HepG2 (cell line): ENCODE data around the gene ANKRD12. TPM values are rescaled to one million over a fixed set of nuclear protein-coding genes. Genes with fewer than 3 reads are reported as not detected.

Source experiments
- CENPX ChIP-seq: sonication (generic); formaldehyde crosslinking; IDR thresholded peaks from 2 replicates; pipeline ENCODE4 v1.9.0; 2021; ENCODE audit warnings: mild to moderate bottlenecking, missing genetic modification reagents, moderate library complexity
- DR1 ChIP-seq: sonication (generic); formaldehyde crosslinking; IDR thresholded peaks from 2 replicates; pipeline ENCODE4 v1.8.0; 2021; ENCODE audit warnings: mild to moderate bottlenecking, missing genetic modification reagents, inconsistent platforms
- FOXA1 ChIP-seq, 2 experiments: fragments of 450-650 bp in 1 of 2; sonication (generic) in 1 of 2; formaldehyde crosslinking in 1 of 2; IDR thresholded peaks; 2 replicates each; pipeline versions ENCODE4 v1.4.0 to v1.6.1; 2016 to 2020; ENCODE audit warnings: missing genetic modification reagents in 1 of 2
- FOXC1 ChIP-seq: sonication (generic); formaldehyde crosslinking; IDR thresholded peaks from 2 replicates; pipeline ENCODE4 v1.8.0; 2022; ENCODE audit warnings: mild to moderate bottlenecking, missing genetic modification reagents, borderline replicate concordance
- HBP1 ChIP-seq: IDR thresholded peaks from 2 replicates; pipeline ENCODE4 v1.6.1; 2016; ENCODE audit warnings: low read depth, control low read depth
- KIAA2018 ChIP-seq: sonication (generic); formaldehyde crosslinking; IDR thresholded peaks from 2 replicates; pipeline ENCODE4 v1.5.0; 2020; ENCODE audit warnings: mild to moderate bottlenecking, missing genetic modification reagents, borderline replicate concordance
- NR2C2 ChIP-seq: sonication (generic); formaldehyde crosslinking; IDR thresholded peaks from 2 replicates; pipeline ENCODE4 v1.4.0; 2020; ENCODE audit warnings: missing genetic modification reagents, mild to moderate bottlenecking, moderate library complexity, borderline replicate concordance
- PHF21A ChIP-seq: sonication (generic); formaldehyde crosslinking; IDR thresholded peaks from 2 replicates; pipeline ENCODE4 v1.5.0; 2020; ENCODE audit warnings: mild to moderate bottlenecking, missing genetic modification reagents
- RFX1 ChIP-seq: fragments of 450-650 bp; IDR thresholded peaks from 2 replicates; pipeline ENCODE4 v1.6.1; 2017
- RORA ChIP-seq: sonication (generic); formaldehyde crosslinking; IDR thresholded peaks from 2 replicates; pipeline ENCODE4 v1.5.0; 2020; ENCODE audit warnings: mild to moderate bottlenecking, missing genetic modification reagents, moderate library complexity
- SRSF4 ChIP-seq: fragments of 200-400 bp; formaldehyde crosslinking; IDR thresholded peaks from one replicate; pipeline ENCODE4 v1.6.1; 2018; ENCODE audit warnings: mild to moderate bottlenecking, low read depth, low read length, moderate library complexity; ENCODE audit not compliant: poor library complexity, severe bottlenecking
- ZNF768 ChIP-seq: sonication (generic); formaldehyde crosslinking; IDR thresholded peaks from 2 replicates; pipeline ENCODE4 v1.4.0; 2020; ENCODE audit warnings: missing genetic modification reagents
- polyA plus RNA-seq, 8 experiments: library from polyadenylated mRNA; depleted of rRNA in 3 of 8; stranded (reverse) in 7 of 8; unstranded in 1 of 8; fragments of >200 nt; fragmentation: Illumina TruSeq in 4 of 8; extraction: Trizol in 4 of 8; gene quantifications; 2 replicates each; pipeline versions ENCODE4 v1.2.1 to v1.2.3, GENCODE V29; 2011 to 2016; ENCODE audit warnings: low read depth in 4 of 8, missing spikeins in 1 of 8, mixed read lengths in 1 of 8; ENCODE audit not compliant: insufficient read depth in 1 of 8
- total RNA-seq, 5 experiments: library from RNA; depleted of rRNA; stranded (reverse); fragments of >200 nt; fragmentation: Illumina TruSeq; extraction: Trizol; gene quantifications; 2 replicates each; pipeline ENCODE4 v1.2.3, GENCODE V29; 2016; ENCODE audit warnings: low read depth in 1 of 5
- TF ChIP-seq, protein P1 (sequence below): IDR thresholded peaks from 2 replicates; pipeline ENCODE4 v1.6.1; 2016; ENCODE audit warnings: mild to moderate bottlenecking
- TF ChIP-seq, protein P2 (sequence below): sonication (generic); formaldehyde crosslinking; conservative IDR thresholded peaks from 2 replicates; pipeline ENCODE4 v1.8.0; 2022; ENCODE audit warnings: missing genetic modification reagents

Gene ANKRD12
- total and polyA plus RNA-seq, 2 of the 13 experiments (the other 11 are each of a cell fraction or from before 2014, with no cell fraction given): 6.0 to 23.2 TPM

- TF ChIP-seq, protein P1, sequence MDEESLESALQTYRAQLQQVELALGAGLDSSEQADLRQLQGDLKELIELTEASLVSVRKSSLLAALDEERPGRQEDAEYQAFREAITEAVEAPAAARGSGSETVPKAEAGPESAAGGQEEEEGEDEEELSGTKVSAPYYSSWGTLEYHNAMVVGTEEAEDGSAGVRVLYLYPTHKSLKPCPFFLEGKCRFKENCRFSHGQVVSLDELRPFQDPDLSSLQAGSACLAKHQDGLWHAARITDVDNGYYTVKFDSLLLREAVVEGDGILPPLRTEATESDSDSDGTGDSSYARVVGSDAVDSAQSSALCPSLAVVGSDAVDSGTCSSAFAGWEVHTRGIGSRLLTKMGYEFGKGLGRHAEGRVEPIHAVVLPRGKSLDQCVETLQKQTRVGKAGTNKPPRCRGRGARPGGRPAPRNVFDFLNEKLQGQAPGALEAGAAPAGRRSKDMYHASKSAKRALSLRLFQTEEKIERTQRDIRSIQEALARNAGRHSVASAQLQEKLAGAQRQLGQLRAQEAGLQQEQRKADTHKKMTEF (CRISPR knock-in tag): peak; percentile 41; the same call in 1 of the 2 replicates
- TF ChIP-seq RORA (CRISPR knock-in tag) (no peak), NR2C2 (CRISPR knock-in tag) (peak; percentile 67; the same call in 1 of the 2 replicates), FOXC1 (no peak), CENPX (CRISPR knock-in tag) (no peak), ZNF768 (CRISPR knock-in tag) (no peak), HBP1 (CRISPR knock-in tag) (no peak), FOXA1 (IDR thresholded peaks at IDR 0.05) (peak; percentile 67), FOXA1 (CRISPR knock-in tag; IDR thresholded peaks at IDR 0.05) (peak; percentile 82), RFX1 (peak; percentile 5; the same call in 1 of the 2 replicates), SRSF4 (no peak), PHF21A (CRISPR knock-in tag) (no peak), KIAA2018 (CRISPR knock-in tag) (no peak), DR1 (CRISPR knock-in tag) (no peak)
- TF ChIP-seq, protein P2, sequence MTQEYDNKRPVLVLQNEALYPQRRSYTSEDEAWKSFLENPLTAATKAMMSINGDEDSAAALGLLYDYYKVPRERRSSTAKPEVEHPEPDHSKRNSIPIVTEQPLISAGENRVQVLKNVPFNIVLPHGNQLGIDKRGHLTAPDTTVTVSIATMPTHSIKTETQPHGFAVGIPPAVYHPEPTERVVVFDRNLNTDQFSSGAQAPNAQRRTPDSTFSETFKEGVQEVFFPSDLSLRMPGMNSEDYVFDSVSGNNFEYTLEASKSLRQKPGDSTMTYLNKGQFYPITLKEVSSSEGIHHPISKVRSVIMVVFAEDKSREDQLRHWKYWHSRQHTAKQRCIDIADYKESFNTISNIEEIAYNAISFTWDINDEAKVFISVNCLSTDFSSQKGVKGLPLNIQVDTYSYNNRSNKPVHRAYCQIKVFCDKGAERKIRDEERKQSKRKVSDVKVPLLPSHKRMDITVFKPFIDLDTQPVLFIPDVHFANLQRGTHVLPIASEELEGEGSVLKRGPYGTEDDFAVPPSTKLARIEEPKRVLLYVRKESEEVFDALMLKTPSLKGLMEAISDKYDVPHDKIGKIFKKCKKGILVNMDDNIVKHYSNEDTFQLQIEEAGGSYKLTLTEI (CRISPR knock-in tag): no peak
These were observed 42.0 kb upstream of the ANKRD12 start (continued) for GRCh38 chr18:9094307-9095226.
